ENCODE results near the gene CSF3R.

Gene CSF3R

DNA sequence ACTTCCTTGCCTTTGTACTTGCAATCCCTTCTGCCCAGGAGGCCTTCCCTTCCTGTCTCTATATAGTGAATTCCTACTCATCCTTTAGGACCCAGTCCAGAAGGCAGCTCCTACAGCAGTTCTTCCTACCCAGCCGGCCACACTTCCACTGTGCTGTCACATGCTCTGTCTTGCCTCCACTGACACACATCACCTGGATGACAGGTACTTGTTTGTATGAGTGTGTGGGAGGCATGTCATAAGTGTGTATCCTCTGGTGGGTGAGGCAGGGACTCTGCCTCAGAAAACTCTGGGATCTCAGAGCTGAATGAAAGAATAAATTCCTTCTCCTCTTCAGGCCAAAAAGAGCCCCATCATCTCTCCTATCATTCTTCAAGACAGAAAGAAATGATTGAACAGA is 27.3 kb downstream of the CSF3R start:
- no peak for DNase-seq

DNA sequence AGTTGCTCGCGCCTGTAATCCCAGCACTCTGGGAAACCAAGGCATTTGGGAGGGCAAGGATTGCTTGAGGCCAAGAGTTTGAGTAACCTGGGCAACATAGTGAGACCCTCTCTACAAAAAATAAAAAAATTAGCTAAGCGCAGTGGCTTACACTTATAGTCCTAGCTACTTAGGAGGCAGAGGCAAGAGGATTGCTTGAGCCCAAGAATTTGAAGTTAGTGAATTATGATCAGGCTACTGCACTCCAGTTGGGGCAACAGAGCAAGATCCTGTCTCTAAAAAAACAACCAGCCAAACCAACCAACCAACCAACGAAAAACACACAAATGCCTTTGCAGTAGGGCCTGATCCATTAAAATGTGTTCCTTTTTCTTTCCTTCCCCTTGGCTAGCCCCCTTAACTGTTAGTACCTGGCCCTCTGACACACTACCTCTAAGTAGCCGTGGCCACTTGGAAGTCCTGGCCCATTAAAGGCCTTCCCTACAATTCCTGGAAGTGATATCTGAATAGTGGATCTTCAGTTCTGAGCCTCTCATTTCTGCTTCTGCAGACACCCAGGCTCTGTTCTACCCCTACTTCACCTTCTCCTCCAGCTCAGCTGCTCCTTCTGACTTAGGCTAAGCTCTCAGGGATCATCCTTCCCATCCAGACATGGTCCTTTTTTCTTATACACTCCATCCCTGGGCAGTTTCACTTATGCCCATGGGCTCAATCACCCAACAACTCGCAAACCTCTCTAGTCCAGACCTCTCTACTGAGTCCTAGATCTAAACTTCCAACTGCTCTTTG is 28.9 kb downstream of the CSF3R start:
- no peak for DNase-seq

DNA sequence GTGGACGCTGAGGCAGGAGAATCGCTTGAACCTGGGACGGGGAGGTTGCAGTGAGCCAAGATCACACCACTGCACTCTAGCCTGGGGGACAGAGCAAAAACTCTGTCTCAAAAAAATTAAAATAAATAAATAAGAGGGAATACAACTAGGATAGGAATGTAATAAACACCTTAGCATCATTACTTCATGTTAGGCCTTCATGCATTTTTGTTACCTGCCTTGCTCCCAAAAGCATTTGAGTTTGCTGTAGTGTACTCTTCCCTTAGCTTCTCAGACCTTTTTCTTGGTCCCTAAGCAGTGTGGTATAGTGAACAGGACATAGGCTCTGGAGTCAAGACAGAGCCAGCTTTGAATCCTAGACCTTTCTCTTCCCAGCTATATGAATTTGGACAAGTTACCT is 29.7 kb downstream of the CSF3R start:
- DNase-seq = no peak

GRCh38 chr1:36450919-36451305 is 31.8 kb downstream of the CSF3R start:
- DNase-seq = no peak

DNA sequence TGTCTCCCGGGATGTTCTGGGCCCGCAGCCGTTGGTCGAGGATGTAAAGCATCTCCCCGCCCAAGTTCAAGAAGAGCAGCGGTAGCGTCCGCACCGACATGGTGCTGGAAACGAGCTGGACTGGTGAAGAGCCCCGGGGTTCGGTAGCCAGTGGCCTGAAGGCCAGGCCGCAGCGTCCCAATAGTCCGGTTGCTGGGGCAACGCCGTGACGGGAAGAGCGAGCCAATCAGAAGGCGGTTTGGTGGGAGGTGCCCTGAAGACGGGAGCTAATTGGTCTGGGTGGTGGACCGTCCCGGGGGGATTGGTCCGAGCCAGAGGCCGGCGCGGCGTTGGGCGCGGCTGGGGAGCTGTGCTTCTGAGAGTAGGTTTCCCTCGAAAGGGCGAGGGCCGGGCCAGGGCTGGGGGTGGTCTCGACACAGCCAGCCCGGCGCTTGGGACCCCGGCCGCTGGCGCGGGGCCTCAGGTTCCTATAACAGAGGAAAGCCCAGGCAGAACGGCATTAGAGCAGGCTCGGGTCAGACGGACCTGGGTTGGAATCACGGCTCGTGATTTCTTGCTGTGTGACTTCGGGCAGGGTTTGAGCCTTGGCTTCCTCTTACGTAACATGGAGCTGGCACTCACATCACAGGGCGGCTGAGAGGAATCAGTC is 32.3 kb downstream of the CSF3R start, which contains the start of gene OSCP1:
OSCP1 (minus strand) TSS at position 182 of the 649 bp plus-strand sequence; CDS start at position 100, 82 bp downstream.
- DNase-seq = peak; percentile 89 to 91

GRCh38 chr1:36448530-36449056 is 34.1 kb downstream of the CSF3R start:
- peak; percentile 45 to 48 for DNase-seq

- DNase-seq = no peak
Observed at GRCh38 chr1:36447450-36447849, 35.3 kb downstream of the CSF3R start.

DNA sequence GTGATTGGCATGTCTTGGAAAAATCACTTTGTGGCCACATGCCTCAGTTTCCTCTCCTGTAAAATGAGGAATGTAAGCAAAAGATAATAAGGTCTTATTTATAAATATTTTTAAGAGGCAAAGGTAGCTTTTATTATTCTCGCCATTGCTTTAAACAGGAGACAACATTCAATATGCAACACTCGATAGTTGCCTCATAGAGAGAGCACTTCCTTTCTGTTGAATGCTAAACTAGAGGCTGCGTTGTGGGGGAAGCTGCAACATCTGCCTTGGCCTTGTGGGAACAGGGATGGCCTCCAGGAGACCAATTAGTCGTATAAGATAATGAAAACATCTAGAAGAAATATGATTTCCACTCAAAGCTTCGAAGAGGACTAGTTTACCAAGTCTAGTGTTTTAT is 36.0 kb downstream of the CSF3R start:
- DNase-seq = peak; percentile 66 to 70

DNA sequence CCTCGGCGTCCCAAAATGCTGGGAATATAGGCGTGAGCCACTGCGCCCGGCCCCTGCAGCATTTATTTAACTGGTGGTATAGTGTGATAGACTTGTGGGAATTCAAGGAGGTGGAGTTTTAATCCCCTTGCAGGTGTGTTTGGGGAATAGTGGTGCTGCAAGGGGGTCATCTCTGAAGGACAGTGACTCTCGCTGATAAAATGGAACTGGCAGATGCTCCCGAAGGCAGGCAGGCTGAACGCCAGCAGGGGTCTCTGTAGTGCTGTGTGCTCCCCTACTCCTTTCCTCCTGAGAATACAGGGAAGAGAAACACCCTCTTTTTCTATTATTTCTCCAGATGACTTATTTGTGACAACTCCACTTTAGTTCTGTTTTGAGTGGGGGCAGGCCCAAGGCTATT is 36.4 kb downstream of the CSF3R start:
- peak; percentile 67 to 78 for DNase-seq

- DNase-seq = no peak
Observed at GRCh38 chr1:36443297-36443696, 39.4 kb downstream of the CSF3R start.

GRCh38 chr1:36442337-36442736 is 40.4 kb downstream of the CSF3R start:
- no peak for DNase-seq

DNA sequence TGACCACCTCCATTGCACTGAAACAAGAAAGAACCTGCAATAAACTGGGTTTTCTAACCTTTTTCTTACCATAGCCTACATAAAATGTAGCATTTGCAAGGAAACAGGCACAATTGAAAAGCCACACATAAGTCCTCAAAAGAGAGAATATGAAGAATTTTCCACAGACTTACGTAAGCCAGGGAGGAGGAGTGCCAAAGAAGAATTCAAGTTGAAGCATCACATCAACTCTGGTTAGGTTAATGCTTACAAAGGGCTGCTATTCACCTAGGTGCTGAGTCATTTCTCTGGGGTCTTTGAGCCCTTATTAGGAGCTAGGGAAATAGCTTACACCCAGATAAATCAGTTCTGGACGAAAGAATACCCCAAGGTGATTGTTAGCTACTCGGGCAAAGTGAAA is 42.1 kb downstream of the CSF3R start:
- DNase-seq = no peak

GRCh38 chr1:36440044-36440443 is 42.7 kb downstream of the CSF3R start:
- no peak for DNase-seq

DNA sequence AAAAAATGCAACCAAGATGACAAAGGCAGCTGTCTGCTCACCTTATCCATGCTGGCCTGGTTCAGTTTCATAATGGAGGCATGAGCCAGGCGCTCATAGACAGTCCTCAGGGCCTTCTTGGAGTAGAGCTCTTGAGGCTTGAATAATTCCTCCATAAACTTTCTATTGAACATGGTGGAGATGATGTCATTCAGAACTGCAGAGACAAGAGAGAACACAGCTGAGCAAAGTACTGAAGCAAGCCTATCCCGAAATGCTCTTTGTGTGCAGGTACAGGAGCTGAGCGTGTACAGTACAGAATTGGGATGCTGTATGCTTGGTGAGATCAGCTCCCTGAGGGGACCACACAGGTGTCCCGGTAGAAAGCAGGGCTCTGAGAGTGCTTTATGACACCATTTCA is 44.0 kb downstream of the CSF3R start:
- DNase-seq = no peak

DNA sequence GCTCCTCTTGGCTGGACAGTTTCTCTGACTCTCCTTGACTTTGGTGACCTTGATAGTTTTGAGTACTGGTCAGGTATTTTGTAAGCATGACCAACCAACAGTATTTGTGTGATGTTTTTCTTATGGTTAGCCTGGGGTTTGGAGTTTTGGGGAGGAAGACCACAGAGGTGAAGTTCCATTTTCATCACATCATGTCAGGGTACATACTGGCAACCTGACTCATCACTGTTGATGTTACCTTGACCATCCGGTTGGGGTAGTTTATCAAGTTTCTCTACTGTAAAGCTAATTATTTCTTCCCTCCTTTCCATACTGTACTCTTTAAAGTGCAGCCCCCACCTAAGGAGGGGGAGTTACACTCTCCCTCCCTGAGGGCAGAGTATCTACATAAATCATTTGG is 45.9 kb downstream of the CSF3R start:
- no peak for DNase-seq

DNA sequence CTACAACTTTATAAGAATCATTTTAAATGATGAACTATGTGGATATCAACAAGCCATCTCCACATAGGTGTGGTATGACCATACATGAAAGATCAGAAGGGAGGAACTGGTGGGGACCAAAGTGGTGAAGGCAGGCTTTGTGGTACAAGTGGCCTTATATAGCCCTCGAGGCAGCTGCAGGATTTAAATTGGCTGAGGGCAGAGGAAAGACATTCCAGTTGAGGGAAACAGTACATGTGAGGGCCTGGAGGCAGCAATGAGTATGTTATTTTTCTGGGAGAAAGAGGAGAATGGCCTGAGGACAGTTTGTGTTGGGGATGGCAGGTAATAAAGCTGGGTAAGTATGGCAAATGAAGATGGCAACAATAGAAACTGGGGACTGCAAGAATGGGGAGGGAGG is 49.6 kb downstream of the CSF3R start:
- DNase-seq = no peak

- no peak for DNase-seq
Observed at GRCh38 chr1:36432616-36433015, 50.1 kb downstream of the CSF3R start.

DNA sequence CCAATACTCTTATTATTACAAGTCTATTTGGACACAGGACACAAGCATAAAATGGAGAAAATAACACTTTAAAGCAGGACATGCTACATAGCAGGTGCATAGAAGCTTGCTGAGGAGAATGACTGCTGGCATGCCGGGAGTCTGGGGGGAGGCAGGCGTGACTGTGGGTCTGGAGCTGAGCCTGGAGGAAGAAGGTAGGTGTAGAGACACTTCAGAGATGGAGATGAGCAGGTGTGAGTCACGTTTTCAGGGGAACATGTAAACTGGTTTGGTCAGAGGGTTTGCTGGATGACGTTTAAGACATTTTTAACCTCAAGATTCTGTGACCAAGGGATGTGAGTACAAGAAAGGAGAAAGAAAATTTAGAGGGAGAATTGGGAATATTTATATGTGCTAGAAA is 56.9 kb downstream of the CSF3R start:
- no peak for DNase-seq

GRCh38 chr1:36421649-36422048 is 61.1 kb downstream of the CSF3R start:
- no peak for DNase-seq

- DNase-seq = peak; percentile 76 to 79
Observed at GRCh38 chr1:36420836-36421317, 61.8 kb downstream of the CSF3R start.

DNA sequence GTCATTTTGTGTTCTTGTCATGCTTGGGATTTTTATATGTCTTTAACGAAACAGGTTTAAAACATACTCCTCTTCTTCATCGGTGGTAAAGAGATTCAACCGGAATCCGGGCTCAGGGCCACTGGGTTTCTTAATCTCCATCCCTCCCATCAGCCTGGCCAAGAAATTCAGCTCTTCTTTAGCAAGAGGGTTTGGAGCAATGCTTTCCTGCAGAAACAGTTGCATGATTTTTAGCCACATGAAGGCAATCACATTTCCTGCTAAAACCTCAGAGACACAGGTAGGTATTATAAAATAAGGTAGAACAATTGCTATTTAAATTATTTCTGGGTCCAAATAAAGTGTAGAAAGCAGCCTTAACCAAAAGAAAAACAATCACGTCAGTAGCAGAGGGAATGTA is 62.3 kb downstream of the CSF3R start:
- DNase-seq = no peak

DNA sequence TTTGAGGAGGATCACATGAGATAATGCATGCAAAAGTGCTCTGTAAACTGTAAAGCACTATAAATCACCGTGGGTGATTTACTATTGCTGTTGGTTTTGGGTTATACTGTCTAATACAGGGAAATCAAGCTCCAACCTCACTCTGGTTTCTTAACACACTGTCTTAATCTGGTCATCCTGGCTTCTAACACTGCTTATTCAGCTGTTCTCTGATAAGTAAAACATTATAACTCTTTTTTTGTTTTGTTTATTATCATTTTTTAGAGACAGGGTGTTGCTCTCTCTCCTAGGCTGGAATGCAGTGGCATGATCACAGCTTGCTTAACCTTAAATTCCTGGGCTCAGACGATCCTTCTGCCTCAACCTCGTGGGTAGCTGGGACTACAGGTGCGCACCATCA is 63.1 kb downstream of the CSF3R start:
- DNase-seq = no peak

DNA sequence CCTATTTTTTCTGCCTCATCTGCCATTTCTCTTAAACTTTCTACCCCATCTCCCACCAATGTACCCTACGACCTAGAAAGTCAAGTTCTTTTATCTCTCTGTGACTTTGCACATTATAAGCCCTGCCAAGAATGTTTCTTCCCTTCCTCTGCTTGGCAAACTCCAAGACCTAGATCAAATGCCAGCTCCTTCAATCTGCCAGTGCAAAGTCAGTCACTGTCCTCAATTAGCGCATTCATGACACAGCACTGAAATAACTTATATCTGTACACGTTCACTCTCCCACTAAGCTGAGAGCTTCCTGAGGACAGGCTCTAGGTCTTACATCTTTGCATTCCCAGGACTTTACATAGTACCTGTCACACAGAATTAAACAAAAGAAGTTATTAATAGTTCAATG is 63.6 kb downstream of the CSF3R start:
- DNase-seq = no peak

- no peak for DNase-seq
Observed at GRCh38 chr1:36417931-36418330, 64.8 kb downstream of the CSF3R start.

Measured in AML-193 (cell line).